ENCODE measurements around the gene VARS1.
A peak's percentile ranks its signal among the peaks of the same experiment; 100 is the strongest.
"Not testable (repeated sequence)": the region's sequence is repeated elsewhere in the genome, so short reads cannot be mapped to it uniquely, and the experiment has no call there.

The VARS1 gene

GRCh38 chr6:31795616-31796298 is at the start of gene VARS1:
Gene VARS1, minus strand, starts transcription at chr6:31795752. Its CDS starts 535 bp downstream, at chr6:31795217.
- peak within 1 kb of the TSS; percentile 91 for H3K4me3 ChIP-seq (replicated peaks; ENCODE audit: low read depth, low read length)
- DNase-seq (ENCODE audit: low read depth) = peak; percentile 92
- TF ChIP-seq CTCF (IDR thresholded peaks at IDR 0.05; ENCODE audit: low read length, missing control alignments) = peak; percentile 46

GRCh38 chr6:31844507-31844906 is 49.0 kb upstream of the VARS1 start:
- no peak for DNase-seq (ENCODE audit: low read depth)
- TF ChIP-seq CTCF (IDR thresholded peaks at IDR 0.05; ENCODE audit: low read length, missing control alignments) = no peak

GRCh38 chr6:31842053-31842452 is 46.5 kb upstream of the VARS1 start:
- no peak overlapping the region for H3K4me3 ChIP-seq (replicated peaks; ENCODE audit: low read depth, low read length)
- no peak for DNase-seq (ENCODE audit: low read depth)
- TF ChIP-seq CTCF (IDR thresholded peaks at IDR 0.05; ENCODE audit: low read length, missing control alignments) = no peak

More at GRCh38 chr6:31844507-31844906, 49.0 kb upstream of the VARS1 start:
- no peak overlapping the region for H3K4me3 ChIP-seq (replicated peaks; ENCODE audit: low read depth, low read length)

- DNase-seq (ENCODE audit: low read depth); H3K4me3 ChIP-seq (replicated peaks; ENCODE audit: low read depth, low read length): not testable (repeated sequence)
These were observed 44.2 kb upstream of the VARS1 start for GRCh38 chr6:31839779-31840126.

GRCh38 chr6:31838968-31839367 is 43.4 kb upstream of the VARS1 start:
- TF ChIP-seq CTCF (IDR thresholded peaks at IDR 0.05; ENCODE audit: low read length, missing control alignments) = no peak
- no peak overlapping the region for H3K4me3 ChIP-seq (replicated peaks; ENCODE audit: low read depth, low read length)
- no peak for DNase-seq (ENCODE audit: low read depth)

- not testable (repeated sequence) for DNase-seq (ENCODE audit: low read depth)
- H3K4me3 ChIP-seq (replicated peaks; ENCODE audit: low read depth, low read length) = peak overlapping the region; percentile 80
These were observed 42.6 kb upstream of the VARS1 start for GRCh38 chr6:31838114-31838553.

GRCh38 chr6:31837369-31838113 is 42.0 kb upstream of the VARS1 start:
- peak overlapping the region; percentile 80 for H3K4me3 ChIP-seq (replicated peaks; ENCODE audit: low read depth, low read length)
- TF ChIP-seq CTCF (IDR thresholded peaks at IDR 0.05; ENCODE audit: low read length, missing control alignments) = no peak
- peak; percentile 53 for DNase-seq (ENCODE audit: low read depth)
